Tibial nerve (tissue), 4 donors: ENCODE data around the gene RHOG. TPM values are rescaled to one million over a fixed set of nuclear protein-coding genes. Genes with fewer than 3 reads are reported as not detected.

ENCODE experiments used
- DNase-seq, 2 donors: peaks; one replicate each; pipeline ENCODE4 v3.0.0-alpha.2; 2019; ENCODE audit warnings: low spot score in 2 of 2
- H3K27ac ChIP-seq, 4 donors: fragments of 200-600 bp; sonication (generic) in 3 of 4; one replicate each; pipeline ENCODE4 v1.5.1; 2017 to 2019; ENCODE audit warnings: mild to moderate bottlenecking in 1 of 4
- H3K27me3 ChIP-seq, 2 donors: fragments of 200-600 bp; sonication (generic) in 1 of 2; one replicate each; pipeline versions ENCODE4 v1.5.1 to v1.6.0; 2017 to 2019
- H3K36me3 ChIP-seq, 3 donors: fragments of 200-600 bp; sonication (generic); one replicate each; pipeline ENCODE4 v1.5.1; 2018 to 2019
- H3K4me1 ChIP-seq, 4 donors: fragments of 200-600 bp; sonication (generic) in 3 of 4; one replicate each; pipeline ENCODE4 v1.5.1; 2017 to 2019
- H3K4me3 ChIP-seq, 4 donors: fragments of 200-600 bp; sonication (generic) in 3 of 4; one replicate each; pipeline ENCODE4 v1.5.1; 2017 to 2019; ENCODE audit warnings: mild to moderate bottlenecking in 1 of 4, moderate library complexity in 1 of 4
- H3K9me3 ChIP-seq, 4 donors: fragments of 200-600 bp; sonication (generic) in 3 of 4; one replicate each; pipeline ENCODE4 v1.5.1; 2017 to 2019
- EP300 ChIP-seq, 2 donors: sonication (generic); formaldehyde crosslinking; IDR thresholded peaks; one replicate each; pipeline ENCODE4 v1.6.1; 2017; ENCODE audit warnings: antibody characterized with exemption in 2 of 2, mild to moderate bottlenecking in 1 of 2
- POLR2A ChIP-seq, 2 donors: fragments of 450-650 bp; IDR thresholded peaks; one replicate each; pipeline ENCODE4 v1.6.1; 2017; ENCODE audit warnings: antibody characterized with exemption in 2 of 2, mild to moderate bottlenecking in 2 of 2, moderate library complexity in 2 of 2
- WGBS, 2 donors: methylation state at CpG; one replicate each; pipeline ENCODE4 v1.1.5; 2018; 5-methylcytosine and 5-hydroxymethylcytosine counted together
- total RNA-seq, 4 donors: library from RNA; depleted of rRNA; stranded (reverse); fragments of >200 nt; gene quantifications; one replicate each; pipeline ENCODE4 v1.1.0, GENCODE V29; 2016
- TF ChIP-seq, protein P1 (sequence below), 5 experiments: fragments of 200-600 bp in 3 of 5; fragments of 450-650 bp in 2 of 5; sonication (generic) in 3 of 5; IDR thresholded peaks; one replicate each; pipeline ENCODE4 v1.5.1; 2016 to 2019; ENCODE audit warnings: antibody characterized with exemption in 5 of 5, mild to moderate bottlenecking in 3 of 5, moderate library complexity in 2 of 5

The RHOG gene
- total RNA-seq: 10 to 100 TPM; 35.2 to 92.7 (median 66.0) TPM

DNA sequence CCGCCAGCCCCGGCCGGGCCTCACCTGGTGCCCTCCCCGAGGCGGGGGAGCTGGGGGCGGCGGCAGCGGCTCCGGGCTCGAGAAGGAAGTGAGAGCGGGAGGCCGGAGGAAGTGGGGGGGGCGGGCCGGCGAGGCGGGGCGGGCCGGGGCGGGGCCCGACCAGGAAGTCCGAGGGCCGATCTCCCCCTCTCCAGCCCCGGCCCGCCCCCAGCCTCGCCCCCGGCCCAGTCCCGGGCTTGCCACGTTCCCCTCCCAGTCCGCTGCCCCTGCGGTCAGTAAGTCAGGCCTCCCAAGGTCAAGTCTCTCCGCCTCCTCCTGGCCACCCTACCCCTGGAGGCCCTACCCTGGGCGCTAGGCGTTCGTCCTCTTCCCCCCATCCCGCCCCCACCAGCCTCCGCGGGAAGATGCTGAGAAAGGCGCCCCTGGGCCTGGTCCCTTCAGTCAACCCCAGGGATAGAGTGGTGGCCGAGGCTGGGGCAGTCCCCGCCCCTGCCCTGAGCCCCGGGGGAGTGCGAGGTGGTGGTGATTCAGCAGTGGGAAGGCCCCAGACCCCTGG, at the start of gene RHOG:
Gene RHOG (minus strand): TSS at position 90 of the 556 bp plus-strand sequence. CDS start 12,821 bp downstream, outside the sequence.
- TF ChIP-seq EP300 (IDR thresholded peaks at IDR 0.05) (no peak), POLR2A (IDR thresholded peaks at IDR 0.05) (no peak)
- TF ChIP-seq, protein P1, sequence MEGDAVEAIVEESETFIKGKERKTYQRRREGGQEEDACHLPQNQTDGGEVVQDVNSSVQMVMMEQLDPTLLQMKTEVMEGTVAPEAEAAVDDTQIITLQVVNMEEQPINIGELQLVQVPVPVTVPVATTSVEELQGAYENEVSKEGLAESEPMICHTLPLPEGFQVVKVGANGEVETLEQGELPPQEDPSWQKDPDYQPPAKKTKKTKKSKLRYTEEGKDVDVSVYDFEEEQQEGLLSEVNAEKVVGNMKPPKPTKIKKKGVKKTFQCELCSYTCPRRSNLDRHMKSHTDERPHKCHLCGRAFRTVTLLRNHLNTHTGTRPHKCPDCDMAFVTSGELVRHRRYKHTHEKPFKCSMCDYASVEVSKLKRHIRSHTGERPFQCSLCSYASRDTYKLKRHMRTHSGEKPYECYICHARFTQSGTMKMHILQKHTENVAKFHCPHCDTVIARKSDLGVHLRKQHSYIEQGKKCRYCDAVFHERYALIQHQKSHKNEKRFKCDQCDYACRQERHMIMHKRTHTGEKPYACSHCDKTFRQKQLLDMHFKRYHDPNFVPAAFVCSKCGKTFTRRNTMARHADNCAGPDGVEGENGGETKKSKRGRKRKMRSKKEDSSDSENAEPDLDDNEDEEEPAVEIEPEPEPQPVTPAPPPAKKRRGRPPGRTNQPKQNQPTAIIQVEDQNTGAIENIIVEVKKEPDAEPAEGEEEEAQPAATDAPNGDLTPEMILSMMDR (IDR thresholded peaks at IDR 0.05): no peak
- peak within 1 kb of the TSS; percentile 78 to 95 (median 91) for H3K4me3 ChIP-seq
- peak; percentile 60 to 72 for DNase-seq
- 0% methylated on average over 5 of the region's 42 CpGs; no CpG with 5 or more reads in 1 of the 2 donors for WGBS, 2 donors
- H3K36me3 ChIP-seq: no peaks in the 10 kb centered on the region
- no peaks in the 10 kb centered on the region for H3K9me3 ChIP-seq
- H3K27ac ChIP-seq: peak within 1 kb of the TSS; percentile 88 to 99 (median 99)
- H3K4me1 ChIP-seq: peaks cover 0 to 44% (median 20%) of the 10 kb centered on the region in 4 donors
- no peaks in the 10 kb centered on the region for H3K27me3 ChIP-seq

DNA sequence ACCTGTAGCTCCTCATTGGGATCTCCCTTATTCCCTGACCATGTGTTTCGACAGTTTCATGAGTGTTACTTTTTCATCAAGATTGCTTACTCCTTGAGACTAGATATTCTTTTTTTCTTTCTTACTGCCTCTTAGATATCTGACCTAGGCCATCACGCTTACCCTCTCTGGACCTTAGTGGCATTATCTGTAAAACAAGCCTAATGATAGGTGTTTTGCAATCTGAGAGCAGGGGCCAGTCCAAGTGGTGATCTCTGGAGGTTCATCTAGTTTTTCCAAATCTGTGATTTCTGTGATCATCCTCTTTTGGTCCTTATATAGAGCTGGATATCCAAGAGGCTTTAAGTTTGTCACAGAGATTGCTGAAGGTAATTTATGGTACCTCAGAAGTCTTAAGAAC, 49.3 kb upstream of the RHOG start:
- TF ChIP-seq POLR2A (IDR thresholded peaks at IDR 0.05) (no peak), EP300 (IDR thresholded peaks at IDR 0.05) (no peak)
- TF ChIP-seq, protein P1 (IDR thresholded peaks at IDR 0.05): no peak
- WGBS, 2 donors: 99 to 100% methylated on average over 2 of the region's 2 CpGs
- H3K9me3 ChIP-seq: no peaks in the 10 kb centered on the region

GRCh38 chr11:3888876-3889275, 48.1 kb upstream of the RHOG start:
- TF ChIP-seq EP300 (IDR thresholded peaks at IDR 0.05) (no peak), POLR2A (IDR thresholded peaks at IDR 0.05) (no peak)
- TF ChIP-seq, protein P1 (IDR thresholded peaks at IDR 0.05): no peak
- no peaks in the 10 kb centered on the region for H3K27me3 ChIP-seq
- no peak for DNase-seq
- H3K9me3 ChIP-seq: no peaks in the 10 kb centered on the region
- H3K4me1 ChIP-seq: peaks cover 0 to 23% (median 11%) of the 10 kb centered on the region in 4 donors
- H3K4me3 ChIP-seq: no peak overlapping the region
- H3K27ac ChIP-seq: no peak overlapping the region
- H3K36me3 ChIP-seq: no peaks in the 10 kb centered on the region

More for the DNA sequence above, 49.3 kb upstream of the RHOG start:
- H3K27ac ChIP-seq: no peak overlapping the region
- no peaks in the 10 kb centered on the region for H3K36me3 ChIP-seq
- H3K27me3 ChIP-seq: no peaks in the 10 kb centered on the region
- no peak overlapping the region for H3K4me3 ChIP-seq
- DNase-seq: no peak
- peaks cover 0 to 33% (median 7%) of the 10 kb centered on the region in 4 donors for H3K4me1 ChIP-seq

GRCh38 chr11:3886985-3887384, 46.2 kb upstream of the RHOG start:
- Histone ChIP-seq H3K4me3 (no peak overlapping the region), H3K4me1 (peaks cover 0 to 23% (median 8%) of the 10 kb centered on the region in 4 donors), H3K27me3 (no peaks in the 10 kb centered on the region), H3K36me3 (no peaks in the 10 kb centered on the region), H3K9me3 (no peaks in the 10 kb centered on the region), H3K27ac (no peak overlapping the region)
- no peak for DNase-seq
- TF ChIP-seq, protein P1 (IDR thresholded peaks at IDR 0.05): no peak
- TF ChIP-seq POLR2A (IDR thresholded peaks at IDR 0.05) (no peak), EP300 (IDR thresholded peaks at IDR 0.05) (no peak)
- 81 to 86% methylated on average over 1 of the region's 1 CpG for WGBS, 2 donors

DNA sequence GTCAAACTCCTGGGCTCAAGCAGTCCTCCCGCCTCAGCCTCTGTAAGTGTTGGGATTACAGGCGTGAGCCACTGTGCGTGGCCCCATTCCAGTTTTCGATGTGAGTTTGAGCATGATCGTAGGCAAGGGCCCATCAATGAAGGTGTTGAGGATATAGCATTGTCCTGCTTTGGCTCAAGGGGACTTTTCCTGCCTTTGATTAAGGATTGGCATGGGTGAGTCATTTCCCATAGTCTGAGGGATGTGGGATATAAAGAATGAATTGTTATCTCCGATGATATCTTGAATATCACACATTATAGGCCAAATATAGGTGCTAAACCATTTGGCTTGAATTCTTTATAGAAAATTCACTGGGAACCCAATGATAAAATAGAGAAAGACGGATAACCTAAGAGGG, 45.1 kb upstream of the RHOG start:
- Histone ChIP-seq H3K4me3 (no peak overlapping the region), H3K9me3 (no peaks in the 10 kb centered on the region), H3K4me1 (peaks cover 0 to 27% (median 3%) of the 10 kb centered on the region in 4 donors), H3K27me3 (no peaks in the 10 kb centered on the region), H3K27ac (no peak overlapping the region), H3K36me3 (no peaks in the 10 kb centered on the region)
- 85 to 90% methylated on average over 7 of the region's 7 CpGs for WGBS, 2 donors
- no peak for DNase-seq
- TF ChIP-seq, protein P1 (IDR thresholded peaks at IDR 0.05): no peak
- TF ChIP-seq EP300 (IDR thresholded peaks at IDR 0.05) (no peak), POLR2A (IDR thresholded peaks at IDR 0.05) (no peak)
